Activated CD8-positive, alpha-beta memory T cell treated with anti-CD3 and anti-CD28 coated beads, Interleukin-2, amount 10 ng/mL, durations not matched to agents 7 days and 5 days (primary cell): Measurements from ENCODE around the gene POLR1B. TPM values are rescaled to one million over a fixed set of nuclear protein-coding genes. Genes with fewer than 3 reads are reported as not detected.
"Not testable (repeated sequence)": the region's sequence is repeated elsewhere in the genome, so short reads cannot be mapped to it uniquely, and the experiment has no call there.

Experiments
- ATAC-seq: fragments of 150-1000 bp; cut with Tn5 transposase; one replicate; pipeline ENCODE4 v1.10.0; 2021; ENCODE audit warnings: moderate library complexity
- CTCF ChIA-PET: fragments of 350-600 bp; sonication (Branson Sonifier 250); formaldehyde crosslinking; loops from one replicate; lab custom pipeline; 2021; ENCODE audit warnings: antibody characterized with exemption; lab: Charles Lee
- DNase-seq: peaks from one replicate; pipeline ENCODE4 v3.0.0-alpha.2; 2020
- H3K27ac Mint-ChIP-seq: one replicate; pipeline ENCODE4 v1.8.0; 2021; ENCODE audit warnings: mild to moderate bottlenecking, mixed read lengths
- H3K27me3 Mint-ChIP-seq: one replicate; pipeline ENCODE4 v1.8.0; 2021; ENCODE audit warnings: mixed read lengths
- H3K36me3 Mint-ChIP-seq: one replicate; pipeline ENCODE4 v1.8.0; 2021; ENCODE audit warnings: mild to moderate bottlenecking, mixed read lengths
- H3K4me1 Mint-ChIP-seq: one replicate; pipeline ENCODE4 v1.8.0; 2021; ENCODE audit warnings: mixed read lengths
- H3K4me3 Mint-ChIP-seq: one replicate; pipeline ENCODE4 v1.8.0; 2021; ENCODE audit warnings: mild to moderate bottlenecking, moderate library complexity, mixed read lengths
- H3K9me3 Mint-ChIP-seq: one replicate; pipeline ENCODE4 v1.8.0; 2022; ENCODE audit warnings: low read depth, mixed read lengths
- total RNA-seq, 2 experiments: library from RNA; stranded (reverse); gene quantifications; one replicate each; pipeline ENCODE4 v1.2.3, GENCODE V29; 2021

Gene POLR1B
- total RNA-seq, 2 experiments from 2014 or later = 33.7 to 54.9 TPM

DNA sequence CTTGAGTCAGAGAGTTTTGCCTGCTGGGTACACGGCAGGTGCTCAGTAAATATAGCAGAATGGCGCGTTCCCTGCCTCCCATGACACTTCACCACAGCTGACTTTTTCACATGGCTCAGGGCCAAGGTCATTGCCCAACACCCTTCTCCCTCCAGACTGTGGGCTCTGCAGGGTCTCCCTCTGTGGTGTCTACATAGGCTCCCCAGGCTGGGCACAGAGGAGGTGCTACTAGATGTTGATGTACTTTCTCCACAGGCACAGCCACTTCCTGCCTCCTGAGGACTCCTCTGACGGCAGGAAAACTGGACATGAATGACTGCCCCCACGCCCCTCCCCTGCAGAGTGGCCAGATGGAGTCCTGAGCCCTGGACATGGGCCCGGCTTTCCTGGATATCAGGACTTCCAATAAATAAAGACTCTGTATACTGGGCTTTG is 46.4 kb downstream of the POLR1B start:
- DNase-seq = no peak
- CTCF ChIA-PET = interaction anchor here (1.3 to 4.6 kb wide), 2 partner anchors 12 to 138 kb away, joined by 4 to 27 read pairs; no protein-coding TSS in a partner anchor
- Mint-ChIP-seq H3K27ac (no peak overlapping the region), H3K4me1 (peaks cover 22% of the 10 kb centered on the region), H3K27me3 (no peaks in the 10 kb centered on the region), H3K36me3 (peaks cover 11% of the 10 kb centered on the region), H3K9me3 (no peaks in the 10 kb centered on the region), H3K4me3 (no peak overlapping the region)
- no peak for ATAC-seq

- H3K9me3 Mint-ChIP-seq = no peaks in the 10 kb centered on the region
- peaks cover 3% of the 10 kb centered on the region for H3K4me1 Mint-ChIP-seq
- ATAC-seq (no peak), DNase-seq (no peak)
- H3K36me3 Mint-ChIP-seq = peaks cover 9% of the 10 kb centered on the region
- CTCF ChIA-PET = interaction anchor here (0.9 to 1.3 kb wide), 2 partner anchors 9 to 99 kb away, joined by 3 to 4 read pairs; no protein-coding TSS in a partner anchor
- no peak overlapping the region for H3K27ac Mint-ChIP-seq
- H3K27me3 Mint-ChIP-seq = no peaks in the 10 kb centered on the region
- no peak overlapping the region for H3K4me3 Mint-ChIP-seq
These were observed 49.1 kb downstream of the POLR1B start for GRCh38 chr2:112591413-112591812.

DNA sequence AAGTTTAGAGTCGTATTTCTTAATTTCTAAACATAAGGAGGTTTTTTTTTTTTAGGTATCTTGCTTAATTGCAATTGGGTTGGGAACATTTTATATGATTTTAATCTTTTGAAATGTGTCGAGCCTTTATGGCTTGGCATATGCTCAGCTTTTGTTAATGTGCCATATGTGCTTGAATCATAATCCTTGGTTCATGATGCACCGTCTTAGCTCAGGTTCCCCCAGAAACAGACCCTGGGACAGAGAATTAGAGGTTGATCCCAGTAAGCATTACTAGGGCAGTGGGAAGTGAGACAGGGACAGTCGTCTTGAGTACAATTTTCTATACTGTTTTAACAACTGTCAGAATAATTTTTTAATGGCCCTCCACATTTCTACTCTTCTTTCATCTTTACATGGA is 51.5 kb downstream of the POLR1B start:
- H3K4me1 Mint-ChIP-seq = no peaks in the 10 kb centered on the region
- H3K4me3 Mint-ChIP-seq = no peak overlapping the region
- H3K27me3 Mint-ChIP-seq = no peaks in the 10 kb centered on the region
- no peak overlapping the region for H3K27ac Mint-ChIP-seq
- ATAC-seq (no peak), DNase-seq (no peak)
- H3K36me3 Mint-ChIP-seq = peaks cover 2% of the 10 kb centered on the region
- H3K9me3 Mint-ChIP-seq = no peaks in the 10 kb centered on the region
- CTCF ChIA-PET = interaction anchor here (1.4 kb wide), 1 partner anchor 10 kb away, joined by 4 read pairs; no protein-coding TSS in a partner anchor

DNA sequence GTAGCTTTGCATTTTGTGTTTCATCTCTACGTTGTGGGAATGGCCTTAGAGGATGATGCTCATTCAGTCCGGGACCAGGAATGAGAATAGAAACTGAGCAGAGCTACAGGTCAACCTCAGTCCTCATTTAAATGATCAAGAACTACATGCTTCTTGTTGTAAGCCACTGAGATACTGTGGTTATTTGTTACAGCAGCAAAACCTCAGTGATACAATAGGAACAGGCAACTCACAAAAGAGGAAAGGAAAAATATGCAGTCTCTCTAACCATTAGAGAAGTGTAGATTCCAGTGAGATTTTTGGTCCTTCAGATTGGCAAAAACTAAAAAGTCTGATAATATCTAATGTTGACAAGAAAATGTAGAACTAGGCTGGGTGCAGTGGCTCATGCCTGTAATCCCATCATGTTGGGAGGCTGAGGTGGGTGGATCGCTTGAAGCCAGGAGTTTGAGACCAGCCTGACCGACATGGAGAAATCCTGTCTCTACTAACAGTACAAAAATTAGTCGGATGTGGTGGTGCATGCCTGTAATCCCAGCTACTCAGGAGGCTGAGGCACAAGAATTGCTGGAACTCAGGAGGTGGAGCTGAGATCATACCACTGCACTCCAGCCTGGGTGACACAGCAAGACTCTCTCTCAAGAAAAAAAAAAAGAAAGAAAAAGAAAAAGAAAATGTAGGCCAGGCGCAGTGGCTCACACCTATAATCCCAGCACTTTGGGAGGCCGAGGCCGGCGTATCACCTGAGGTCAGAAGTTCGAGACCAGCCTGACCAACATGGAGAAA is 55.5 kb downstream of the POLR1B start:
- H3K4me1 Mint-ChIP-seq = peaks cover 6% of the 10 kb centered on the region
- DNase-seq (no peak), ATAC-seq (no peak)
- H3K9me3 Mint-ChIP-seq = no peaks in the 10 kb centered on the region
- no peaks in the 10 kb centered on the region for H3K27me3 Mint-ChIP-seq
- H3K36me3 Mint-ChIP-seq = no peaks in the 10 kb centered on the region
- H3K27ac Mint-ChIP-seq = no peak overlapping the region
- no peak overlapping the region for H3K4me3 Mint-ChIP-seq
- CTCF ChIA-PET = interaction anchor here (1.6 to 7.2 kb wide), 3 partner anchors 69 to 129 kb away, joined by 6 to 55 read pairs (median 34); no protein-coding TSS in a partner anchor

DNA sequence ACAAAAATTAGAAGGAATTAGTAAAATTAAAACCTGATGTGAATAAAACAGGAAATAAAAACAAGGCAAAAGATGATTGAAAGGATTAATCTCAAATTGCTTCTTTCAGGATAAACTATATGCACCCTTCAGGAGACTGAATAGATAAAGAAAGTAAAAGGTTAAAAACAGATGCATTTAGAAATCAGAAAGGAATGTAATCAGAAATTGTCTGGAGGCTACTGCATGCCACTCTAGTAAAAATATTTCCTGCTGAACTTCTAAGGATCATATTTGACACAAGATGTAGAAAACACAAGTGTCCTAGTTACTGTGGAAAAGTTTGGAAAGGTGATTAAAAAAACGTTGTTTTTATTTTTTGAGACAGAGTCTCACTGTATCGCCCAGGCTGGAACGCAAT is 58.4 kb downstream of the POLR1B start:
- Mint-ChIP-seq H3K4me1 (peaks cover 6% of the 10 kb centered on the region), H3K27me3 (no peaks in the 10 kb centered on the region), H3K4me3 (no peak overlapping the region), H3K27ac (no peak overlapping the region), H3K9me3 (no peaks in the 10 kb centered on the region), H3K36me3 (no peaks in the 10 kb centered on the region)
- DNase-seq (no peak), ATAC-seq (no peak)
- CTCF ChIA-PET = interaction anchor here (0.6 to 9.2 kb wide), 36 partner anchors 8 to 347 kb away, joined by 3 to 155 read pairs (median 4); partner anchors contain the start of genes CHCHD5 and NT5DC4

DNA sequence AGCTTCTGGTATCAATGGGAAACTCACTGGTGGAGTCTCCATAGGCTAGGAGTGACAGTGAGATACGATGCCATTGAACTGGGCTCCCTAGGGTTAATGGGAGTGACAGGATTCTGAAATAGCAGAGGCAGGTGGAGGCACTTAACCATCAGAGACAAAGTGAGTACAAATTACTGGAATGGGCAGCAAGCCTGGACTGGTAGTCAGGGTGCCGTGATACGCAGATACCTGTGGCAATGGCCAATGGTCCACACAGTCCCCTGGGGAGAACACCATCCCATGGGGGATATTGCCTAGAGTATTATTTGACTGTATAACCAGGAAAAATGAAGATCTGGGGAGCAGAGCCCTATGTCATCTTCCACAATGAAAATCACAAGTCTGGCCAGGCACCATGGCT is 59.5 kb downstream of the POLR1B start:
- DNase-seq (no peak), ATAC-seq (no peak)
- Mint-ChIP-seq H3K4me3 (no peak overlapping the region), H3K4me1 (peaks cover 6% of the 10 kb centered on the region), H3K27ac (no peak overlapping the region), H3K9me3 (no peaks in the 10 kb centered on the region), H3K36me3 (no peaks in the 10 kb centered on the region), H3K27me3 (no peaks in the 10 kb centered on the region)
- CTCF ChIA-PET = interaction anchor here (1.1 to 9.2 kb wide), 7 partner anchors 9 to 148 kb away, joined by 3 to 155 read pairs (median 18); partner anchors contain the start of gene NT5DC4

DNA sequence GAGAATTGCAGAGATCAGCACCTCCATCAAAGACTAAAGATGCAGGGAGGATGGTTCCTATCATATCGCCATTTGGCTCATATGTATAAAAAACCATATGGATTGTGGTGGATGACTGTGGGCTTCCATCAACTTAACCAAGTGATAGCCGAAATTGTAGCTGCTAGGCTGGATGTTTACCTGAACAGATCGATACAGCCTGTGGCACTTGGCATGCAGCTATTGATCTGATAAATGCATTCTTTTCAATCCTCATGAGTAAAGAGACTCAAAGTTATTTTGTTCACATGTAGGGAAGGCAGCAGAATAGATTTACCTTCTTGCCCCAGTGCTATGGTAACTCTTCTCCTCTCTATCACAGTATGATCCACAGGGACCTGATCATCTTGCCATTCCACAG is 60.7 kb downstream of the POLR1B start:
- Mint-ChIP-seq H3K36me3 (no peaks in the 10 kb centered on the region), H3K4me1 (peaks cover 6% of the 10 kb centered on the region), H3K27me3 (no peaks in the 10 kb centered on the region), H3K27ac (no peak overlapping the region), H3K4me3 (no peak overlapping the region), H3K9me3 (no peaks in the 10 kb centered on the region)
- ATAC-seq (no peak), DNase-seq (no peak)
- CTCF ChIA-PET = interaction anchor here (0.9 to 9.2 kb wide), 7 partner anchors 9 to 481 kb away, joined by 3 to 155 read pairs (median 4); partner anchors contain the start of gene NT5DC4

- H3K9me3 Mint-ChIP-seq = no peaks in the 10 kb centered on the region
- ATAC-seq (no peak), DNase-seq (no peak)
- H3K36me3 Mint-ChIP-seq = no peaks in the 10 kb centered on the region
- H3K4me3 Mint-ChIP-seq = no peak overlapping the region
- CTCF ChIA-PET = interaction anchor here (0.9 to 9.2 kb wide), 12 partner anchors 10 to 482 kb away, joined by 3 to 155 read pairs (median 4); partner anchors contain the start of gene NT5DC4
- H3K4me1 Mint-ChIP-seq = peaks cover 8% of the 10 kb centered on the region
- H3K27ac Mint-ChIP-seq = no peak overlapping the region
- H3K27me3 Mint-ChIP-seq = no peaks in the 10 kb centered on the region
These were observed 61.5 kb downstream of the POLR1B start for GRCh38 chr2:112603731-112604130.

DNA sequence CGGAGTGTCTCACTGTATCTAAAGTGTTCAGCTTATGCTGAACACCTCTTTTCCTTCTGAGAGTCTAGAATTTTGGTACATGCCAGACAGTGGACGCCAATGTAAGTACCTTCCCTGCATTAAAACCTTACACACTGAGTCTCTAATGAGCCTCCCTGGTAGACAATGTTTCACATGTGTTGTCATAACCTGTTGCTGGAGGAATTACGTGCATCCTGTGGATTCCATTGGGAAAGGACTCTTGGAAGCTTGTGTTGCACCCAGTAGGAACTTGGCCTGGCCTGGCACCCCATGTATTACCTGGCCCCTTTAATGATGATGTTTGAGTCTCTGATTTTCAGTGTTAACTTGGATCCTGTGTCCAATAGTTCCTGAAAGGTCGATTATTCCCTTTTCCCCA is 62.7 kb downstream of the POLR1B start:
- Mint-ChIP-seq H3K4me1 (peaks cover 6% of the 10 kb centered on the region), H3K4me3 (no peak overlapping the region), H3K9me3 (peaks cover 2% of the 10 kb centered on the region), H3K27me3 (peaks cover 5% of the 10 kb centered on the region), H3K27ac (no peak overlapping the region), H3K36me3 (peaks cover 1% of the 10 kb centered on the region)
- CTCF ChIA-PET = interaction anchor here (1.0 to 9.2 kb wide), 7 partner anchors 11 to 337 kb away, joined by 3 to 155 read pairs (median 5); partner anchors contain the start of gene NT5DC4
- DNase-seq (no peak), ATAC-seq (no peak)

DNA sequence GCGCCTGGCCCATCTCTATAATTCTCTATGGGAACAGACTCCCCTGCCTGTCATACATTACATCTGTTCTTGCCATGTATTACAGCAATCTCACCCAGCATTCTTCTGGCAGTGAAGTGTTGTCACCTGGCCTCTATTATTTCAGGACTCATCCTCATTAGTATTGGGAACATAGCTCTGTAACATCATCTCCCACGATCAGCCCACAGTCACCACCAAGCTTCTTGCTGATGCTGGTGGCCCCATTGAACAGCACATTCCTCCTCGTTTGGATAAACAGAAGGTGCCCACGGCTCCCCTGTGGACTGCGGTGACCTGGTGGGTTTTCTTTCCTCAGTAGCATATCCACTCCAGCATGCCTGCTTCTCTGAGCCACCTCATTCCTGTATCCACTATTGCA is 63.7 kb downstream of the POLR1B start:
- Mint-ChIP-seq H3K9me3 (peaks cover 2% of the 10 kb centered on the region), H3K4me3 (no peak overlapping the region), H3K36me3 (peaks cover 1% of the 10 kb centered on the region), H3K27ac (no peak overlapping the region), H3K4me1 (peaks cover 3% of the 10 kb centered on the region), H3K27me3 (peaks cover 13% of the 10 kb centered on the region)
- CTCF ChIA-PET = interaction anchor here (1.9 to 9.2 kb wide), 3 partner anchors 21 to 120 kb away, joined by 4 to 155 read pairs (median 7); partner anchors contain the start of gene NT5DC4
- ATAC-seq (no peak), DNase-seq (no peak)

DNA sequence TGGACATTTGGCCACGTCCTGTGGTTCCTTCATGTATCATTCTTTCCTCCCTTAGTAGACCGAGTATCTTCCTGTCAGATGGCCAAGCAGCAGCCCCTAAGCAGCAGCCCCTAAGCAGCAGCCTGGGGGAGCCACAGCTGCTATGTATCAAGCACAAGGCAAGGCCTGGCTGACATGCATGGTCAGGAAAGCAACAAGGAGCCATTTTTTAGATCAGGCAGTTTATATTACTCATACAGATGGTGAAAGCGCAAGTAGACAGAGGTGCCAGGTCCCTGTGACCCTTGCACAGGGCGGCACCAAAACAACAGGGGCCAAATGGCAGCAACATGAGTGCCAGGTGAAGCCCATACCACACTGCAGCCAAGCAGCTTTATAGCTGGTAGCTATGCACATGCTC is 64.3 kb downstream of the POLR1B start:
- Mint-ChIP-seq H3K4me3 (no peak overlapping the region), H3K9me3 (peaks cover 2% of the 10 kb centered on the region), H3K27ac (no peak overlapping the region), H3K27me3 (peaks cover 19% of the 10 kb centered on the region), H3K36me3 (peaks cover 1% of the 10 kb centered on the region), H3K4me1 (peaks cover 2% of the 10 kb centered on the region)
- DNase-seq = no peak
- no peak for ATAC-seq
- CTCF ChIA-PET = interaction anchor here (2.5 to 9.2 kb wide), 2 partner anchors 21 to 120 kb away, joined by 7 to 155 read pairs; partner anchors contain the start of gene NT5DC4

DNA sequence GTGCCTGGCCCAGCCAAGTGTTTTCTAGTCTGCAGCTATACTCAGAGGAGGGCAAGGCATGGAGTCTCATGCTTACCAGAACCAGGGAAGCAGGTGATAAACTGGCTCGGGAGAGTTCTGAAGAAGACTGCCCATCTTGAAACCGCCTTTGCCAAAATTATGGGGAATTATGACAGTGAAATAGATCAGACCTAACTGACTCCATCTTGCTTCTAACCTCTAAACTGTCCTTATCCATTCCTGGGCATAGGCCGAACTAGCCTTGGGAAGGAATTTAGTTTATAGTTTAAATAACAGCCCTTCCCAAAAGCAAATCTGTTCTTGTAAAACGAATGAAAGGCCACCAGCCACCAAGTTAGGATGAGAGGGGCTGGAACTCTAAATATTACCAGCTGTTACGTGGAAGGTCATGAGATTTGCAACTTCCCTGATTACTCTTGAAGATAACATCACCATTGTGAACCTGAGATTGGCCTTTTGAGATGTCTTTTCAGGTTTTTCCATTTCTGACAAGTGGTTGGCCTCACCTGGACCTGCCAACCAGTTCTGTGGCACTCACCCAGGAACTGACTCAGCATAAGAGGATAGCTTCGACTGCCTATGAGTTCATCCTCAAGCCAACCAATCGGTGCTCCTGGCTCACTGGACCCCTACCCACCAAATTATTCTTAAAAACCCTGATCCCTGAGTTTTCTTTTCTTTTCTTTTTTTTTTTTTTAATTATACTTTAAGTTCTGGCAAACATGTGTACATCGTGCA is 65.6 kb downstream of the POLR1B start:
- ATAC-seq = no peak
- Mint-ChIP-seq H3K27me3 (peaks cover 29% of the 10 kb centered on the region), H3K4me1 (peaks cover 2% of the 10 kb centered on the region), H3K36me3 (peaks cover 1% of the 10 kb centered on the region), H3K9me3 (peaks cover 2% of the 10 kb centered on the region), H3K27ac (no peak overlapping the region), H3K4me3 (no peak overlapping the region)
- CTCF ChIA-PET = interaction anchor here (1.1 to 9.2 kb wide), 2 partner anchors 8 to 118 kb away, joined by 3 to 155 read pairs; partner anchors contain the start of gene NT5DC4
- DNase-seq = no peak

- CTCF ChIA-PET = interaction anchor here (1.1 kb wide), 1 partner anchor 9 kb away, joined by 3 read pairs; no protein-coding TSS in a partner anchor
These were observed 67.1 kb downstream of the POLR1B start for GRCh38 chr2:112609320-112609719.

More at GRCh38 chr2:112609320-112609719, 67.1 kb downstream of the POLR1B start:
- H3K36me3 Mint-ChIP-seq, DNase-seq, H3K4me1 Mint-ChIP-seq, H3K27ac Mint-ChIP-seq, H3K9me3 Mint-ChIP-seq, H3K4me3 Mint-ChIP-seq, ATAC-seq: not testable (repeated sequence)
- H3K27me3 Mint-ChIP-seq = peaks cover 41% of the 10 kb centered on the region
